Vagina (tissue), 2 donors: ENCODE data around the gene DLL1.

Source experiments
- POLR2A ChIP-seq, 2 donors: fragments of 450-650 bp; IDR thresholded peaks; one replicate each; pipeline ENCODE4 v1.6.1; 2017; ENCODE audit warnings: antibody characterized with exemption in 2 of 2, mild to moderate bottlenecking in 2 of 2, moderate library complexity in 2 of 2
- POLR2AphosphoS5 ChIP-seq, 2 donors: sonication (generic); formaldehyde crosslinking; IDR thresholded peaks; one replicate each; pipeline ENCODE4 v1.9.0; 2017; ENCODE audit warnings: antibody characterized with exemption in 2 of 2, mild to moderate bottlenecking in 2 of 2, low read depth in 1 of 2; ENCODE audit not compliant: insufficient read depth in 1 of 2
- TF ChIP-seq, protein P1 (sequence below), 3 experiments: fragments of 450-650 bp in 2 of 3; fragments of 200-600 bp in 1 of 3; sonication (generic) in 1 of 3; IDR thresholded peaks; one replicate each; pipeline ENCODE4 v1.5.1; 2017 to 2019; ENCODE audit warnings: antibody characterized with exemption in 3 of 3, mild to moderate bottlenecking in 2 of 3, moderate library complexity in 2 of 3

DNA sequence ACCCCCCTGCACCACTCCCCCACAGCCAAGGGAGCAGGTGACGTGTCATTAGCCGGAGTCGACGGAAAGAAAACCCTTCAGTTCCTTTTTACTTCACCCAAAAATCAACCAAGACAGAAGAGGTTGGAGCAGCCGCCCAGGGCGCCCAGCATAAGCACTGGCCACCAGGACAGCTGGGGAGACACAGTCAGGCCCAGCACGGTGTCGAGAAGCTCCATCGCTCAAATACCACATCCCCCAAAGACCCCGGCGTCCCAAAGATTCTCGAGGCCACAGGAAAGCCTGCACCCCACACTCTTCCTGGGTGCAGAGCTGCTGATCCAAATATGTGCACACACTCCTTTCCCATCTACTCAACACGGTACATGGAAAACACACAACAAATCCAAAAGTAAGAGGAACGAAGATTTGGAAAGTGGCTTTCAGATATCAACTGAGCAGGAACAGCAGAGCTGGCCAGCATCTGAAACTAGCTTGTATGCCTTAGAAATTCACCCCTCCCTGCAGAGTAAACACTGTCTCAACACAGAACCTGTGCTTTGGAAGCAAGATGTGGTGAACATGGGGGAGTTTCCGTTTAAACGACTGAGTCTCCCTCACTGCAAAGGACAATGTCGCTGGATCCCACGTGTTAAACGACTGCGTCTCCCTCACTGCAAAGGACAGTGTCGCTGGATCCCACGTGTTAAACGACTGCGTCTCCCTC, 54.6 kb downstream of the DLL1 start:
- TF ChIP-seq, protein P1, sequence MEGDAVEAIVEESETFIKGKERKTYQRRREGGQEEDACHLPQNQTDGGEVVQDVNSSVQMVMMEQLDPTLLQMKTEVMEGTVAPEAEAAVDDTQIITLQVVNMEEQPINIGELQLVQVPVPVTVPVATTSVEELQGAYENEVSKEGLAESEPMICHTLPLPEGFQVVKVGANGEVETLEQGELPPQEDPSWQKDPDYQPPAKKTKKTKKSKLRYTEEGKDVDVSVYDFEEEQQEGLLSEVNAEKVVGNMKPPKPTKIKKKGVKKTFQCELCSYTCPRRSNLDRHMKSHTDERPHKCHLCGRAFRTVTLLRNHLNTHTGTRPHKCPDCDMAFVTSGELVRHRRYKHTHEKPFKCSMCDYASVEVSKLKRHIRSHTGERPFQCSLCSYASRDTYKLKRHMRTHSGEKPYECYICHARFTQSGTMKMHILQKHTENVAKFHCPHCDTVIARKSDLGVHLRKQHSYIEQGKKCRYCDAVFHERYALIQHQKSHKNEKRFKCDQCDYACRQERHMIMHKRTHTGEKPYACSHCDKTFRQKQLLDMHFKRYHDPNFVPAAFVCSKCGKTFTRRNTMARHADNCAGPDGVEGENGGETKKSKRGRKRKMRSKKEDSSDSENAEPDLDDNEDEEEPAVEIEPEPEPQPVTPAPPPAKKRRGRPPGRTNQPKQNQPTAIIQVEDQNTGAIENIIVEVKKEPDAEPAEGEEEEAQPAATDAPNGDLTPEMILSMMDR (IDR thresholded peaks at IDR 0.05) = no peak
- TF ChIP-seq POLR2AphosphoS5 (IDR thresholded peaks at IDR 0.05; ENCODE audit: insufficient read depth in 1 of 2, low read depth in 1 of 2) = no peak
- TF ChIP-seq POLR2A (IDR thresholded peaks at IDR 0.05) = no peak
